ENCODE measurements around the gene USP4. TPM values are rescaled to one million over a fixed set of nuclear protein-coding genes. Genes with fewer than 3 reads are reported as not detected.

Gene USP4
- total and polyA plus RNA-seq, 2 of the 13 experiments (the other 11 are each of a cell fraction or from before 2014, with no cell fraction given), result 9.2 to 20.8 TPM

GRCh38 chr3:49269443-49270155 lies 70.3 kb downstream of the USP4 start (continued):
- TF ChIP-seq ATF7-NPFF (CRISPR knock-in tag; IDR thresholded peaks at IDR 0.05; ENCODE audit: low read depth) (no peak), NR2C2 (CRISPR knock-in tag; IDR thresholded peaks at IDR 0.05; ENCODE audit: borderline replicate concordance) (no peak), ZNF703 (CRISPR knock-in tag; IDR thresholded peaks at IDR 0.05; ENCODE audit: borderline replicate concordance) (no peak), YEATS4 (CRISPR knock-in tag; IDR thresholded peaks at IDR 0.05; ENCODE audit: borderline replicate concordance) (no peak), ZNF556 (CRISPR knock-in tag; IDR thresholded peaks at IDR 0.05; ENCODE audit: borderline replicate concordance) (no peak), HOXD1 (CRISPR knock-in tag; IDR thresholded peaks at IDR 0.05) (no peak), NFE2L2 (IDR thresholded peaks at IDR 0.05; ENCODE audit: low read length) (no peak), TAF15 (IDR thresholded peaks at IDR 0.05; ENCODE audit: low read depth, low read length, poor library complexity, severe bottlenecking) (no peak), ZGPAT (CRISPR knock-in tag; IDR thresholded peaks at IDR 0.05) (no peak), HNRNPL (IDR thresholded peaks at IDR 0.05; ENCODE audit: low read depth, low read length) (no peak)

- FAIRE-seq, result no peak
- in situ Hi-C loops (cut with HindIII; ENCODE audit: extremely low pct_ligation_motif_present, low pct_unique_long_range_greater_than_20kb) (no loop called here), intact Hi-C loops (cut with micrococcal nuclease; ENCODE audit: unreplicated experiment) (no loop called here)
- Histone ChIP-seq H3K4me2 (ENCODE audit: low read depth, low read length) (no peak overlapping the region), H2AFZ (ENCODE audit: low read length) (no peak overlapping the region), H3K79me2 (ENCODE audit: insufficient read depth, low read length) (no peaks in the 10 kb centered on the region), H3K36me3 (replicated peaks in 1 of 2; ENCODE audit: control insufficient read depth in 1 of 2, insufficient read depth in 2 of 2, low read length in 2 of 2) (peaks cover 1 to 9% of the 10 kb centered on the region in 2 experiments; a peak in 2 of 5 replicates), H3K4me1 (ENCODE audit: insufficient read depth, low read length) (peaks cover 14% of the 10 kb centered on the region), H3K9me3 (ENCODE audit: low read length) (no peaks in the 10 kb centered on the region), H3K27me3 (ENCODE audit: control insufficient read depth in 1 of 2, insufficient read depth in 2 of 2, low read length in 2 of 2) (no peaks in the 10 kb centered on the region), H3K27ac (ENCODE audit: extremely low read length, insufficient read depth, low read length) (no peak overlapping the region), H3K9ac (ENCODE audit: insufficient read depth, low read depth, low read length) (no peak overlapping the region), H3K4me3 (replicated peaks in 1 of 3; ENCODE audit: insufficient read depth in 1 of 3, low read depth in 2 of 3, low read length in 3 of 3) (no peak overlapping the region), H4K20me1 (ENCODE audit: insufficient read depth, low read length) (no peaks in the 10 kb centered on the region)
- ATAC-seq, result no peak
- no peak for DNase-seq (ENCODE audit: low spot score)
- ChIA-PET CTCF (ENCODE audit: low intra/inter-chr PET ratio, low total read pairs) (no interaction called here), POLR2A (no interaction called here)
- WGBS (ENCODE audit: low lambda C conversion rate), result 97% methylated on average over 5 of the region's 5 CpGs
- BruUV-seq (replicated peaks), result no TSS peak
- TF ChIP-seq FOXP1 (IDR thresholded peaks at IDR 0.05), result no peak
- TF ChIP-seq FOXP1 (CRISPR knock-in tag; IDR thresholded peaks at IDR 0.05), result no peak
- TF ChIP-seq MLXIP (CRISPR knock-in tag; IDR thresholded peaks at IDR 0.05; ENCODE audit: borderline replicate concordance), result no peak
- no peak for TF ChIP-seq ZNF282 (IDR thresholded peaks at IDR 0.05; ENCODE audit: partially characterized antibody)
- TF ChIP-seq GATA4 (IDR thresholded peaks at IDR 0.05; ENCODE audit: borderline replicate concordance, low read depth), result no peak
- no peak for TF ChIP-seq FOSL1 (CRISPR knock-in tag; IDR thresholded peaks at IDR 0.05; ENCODE audit: borderline replicate concordance)
- no peak for TF ChIP-seq ZNF292 (CRISPR knock-in tag; IDR thresholded peaks at IDR 0.05; ENCODE audit: borderline replicate concordance, low read depth)
- no peak for TF ChIP-seq DMAP1 (CRISPR knock-in tag; IDR thresholded peaks at IDR 0.05)
- TF ChIP-seq ATRX (CRISPR knock-in tag; IDR thresholded peaks at IDR 0.05; ENCODE audit: borderline replicate concordance), result no peak
Measured at GRCh38 chr3:49266410-49267095, 73.3 kb downstream of the USP4 start.

All from HepG2 (cell line).